Epithelial cell of esophagus (primary cell): ENCODE data around the gene TRMU.

ENCODE experiments used
- DNase-seq: peaks from one replicate; pipeline ENCODE4 v3.0.0; 2010; ENCODE audit warnings: low read depth
- H3K4me3 ChIP-seq: 2 replicates; pipeline ENCODE4 v1.5.1; 2011; ENCODE audit warnings: mild to moderate bottlenecking, low read length, control low read depth
- CTCF ChIP-seq: IDR thresholded peaks from 2 replicates; pipeline ENCODE4 v1.5.1; 2011; ENCODE audit warnings: low read depth, mild to moderate bottlenecking, low read length, control low read depth, inconsistent platforms; ENCODE audit not compliant: insufficient read depth; ENCODE audit errors: missing control alignments

The TRMU gene

GRCh38 chr22:46335201-46336118 is at the start of gene TRMU:
TRMU (plus strand) TSS chr22:46335714; CDS start chr22:46335765, 51 bp downstream.
- no peak for TF ChIP-seq CTCF
- DNase-seq, result peak; percentile 89

GRCh38 chr22:46286006-46286405 is 49.5 kb upstream of the TRMU start:
- DNase-seq, result no peak

More at GRCh38 chr22:46335201-46336118, at the start of gene TRMU:
- peak within 1 kb of the TSS; percentile 88 for H3K4me3 ChIP-seq

GRCh38 chr22:46286941-46287872 is 48.3 kb upstream of the TRMU start:
- DNase-seq, result no peak
- TF ChIP-seq CTCF, result no peak
- no peak overlapping the region for H3K4me3 ChIP-seq

More at GRCh38 chr22:46286006-46286405, 49.5 kb upstream of the TRMU start:
- H3K4me3 ChIP-seq, result no peak overlapping the region
- TF ChIP-seq CTCF, result no peak

GRCh38 chr22:46287873-46288751 is 47.4 kb upstream of the TRMU start:
- TF ChIP-seq CTCF, result no peak
- no peak overlapping the region for H3K4me3 ChIP-seq
- no peak for DNase-seq

GRCh38 chr22:46288846-46289243 is 46.7 kb upstream of the TRMU start:
- DNase-seq, result no peak
- no peak for TF ChIP-seq CTCF
- H3K4me3 ChIP-seq, result no peak overlapping the region
